NCI-H446 treated with DMSO at 0.1 percent for 48 hours (cell line): ENCODE results near the gene CDK14.
A peak's percentile ranks its signal among the peaks of the same experiment; 100 is the strongest.

Experiments used
- DNase-seq: peaks from one replicate; lab custom pipeline; 2025; lab: John Stamatoyannopoulos, UW

CDK14 gene

DNA sequence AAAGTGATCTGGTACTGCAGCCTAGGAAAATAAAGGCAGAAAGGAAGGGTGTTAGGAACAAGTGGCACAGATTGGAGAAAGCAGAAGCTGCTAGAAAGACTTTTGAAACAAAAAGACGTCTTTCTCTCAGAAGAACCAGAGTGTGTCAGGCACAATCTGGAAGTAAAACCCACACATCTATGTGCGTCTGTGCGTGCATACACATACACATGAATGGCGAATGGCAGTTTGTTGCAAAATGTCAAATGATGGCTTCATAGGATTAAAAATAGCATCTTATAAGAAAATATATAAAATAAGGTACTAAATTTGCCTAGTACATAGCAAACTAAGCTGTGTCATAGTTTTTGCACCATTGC, 246.3 kb downstream of the CDK14 start:
- DNase-seq = no peak

DNA sequence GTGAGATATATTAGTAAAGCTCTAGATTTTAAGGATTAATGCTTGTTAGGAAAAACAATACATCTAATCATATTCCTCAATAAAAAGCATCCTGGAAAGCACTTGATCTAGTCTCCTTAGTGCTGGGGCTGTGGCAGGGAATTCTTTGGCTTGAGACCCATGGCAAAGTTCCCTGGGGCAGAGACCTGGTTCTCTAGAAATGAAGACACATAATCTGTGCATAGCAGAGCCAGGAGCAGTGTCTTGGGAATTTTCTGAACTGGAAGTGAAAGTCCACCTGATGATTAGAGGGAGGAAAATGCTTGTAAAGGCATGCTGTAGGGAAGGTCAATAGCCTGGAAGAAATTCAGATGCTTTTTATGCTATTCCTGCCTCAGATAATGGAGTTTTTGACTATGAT, 247.4 kb downstream of the CDK14 start:
- no peak for DNase-seq

DNA sequence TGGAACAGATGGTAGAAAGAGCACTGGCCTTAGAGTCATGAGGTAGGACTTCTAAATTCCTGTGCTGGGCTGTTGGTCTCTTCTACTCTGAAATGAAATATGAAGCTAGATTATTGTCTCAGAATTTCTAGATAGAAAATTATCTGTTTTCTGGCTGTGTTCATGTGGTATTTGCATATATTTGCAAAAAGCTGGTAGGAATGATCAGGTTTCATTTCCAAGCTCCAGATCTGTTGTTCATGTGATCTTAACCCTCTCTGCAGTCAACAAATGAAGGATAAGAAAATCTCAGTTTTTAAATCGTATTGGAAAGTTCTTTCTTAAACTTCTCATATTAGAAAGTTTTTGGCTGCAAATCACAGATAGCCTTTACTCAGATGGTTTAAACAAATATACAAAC, 248.3 kb downstream of the CDK14 start:
- no peak for DNase-seq

DNA sequence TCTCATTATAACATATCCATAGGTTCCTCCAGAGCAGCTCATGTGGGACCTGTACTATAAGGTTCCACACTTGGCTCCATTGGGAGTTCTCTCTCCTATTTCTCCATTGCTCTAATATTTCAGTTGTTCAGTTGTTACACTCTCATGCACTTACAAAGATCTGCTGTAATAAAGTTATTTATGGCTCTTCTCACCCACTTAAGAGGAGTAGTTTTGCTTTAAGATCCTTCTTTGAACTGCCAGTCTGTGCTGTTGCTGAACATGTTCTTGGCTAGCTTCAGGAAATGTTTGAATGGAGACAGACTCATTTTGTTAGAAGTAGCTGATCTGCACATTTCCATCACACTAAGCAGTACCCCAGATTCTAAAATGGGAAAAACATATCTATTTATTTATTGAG, 250.1 kb downstream of the CDK14 start:
- DNase-seq = no peak

DNA sequence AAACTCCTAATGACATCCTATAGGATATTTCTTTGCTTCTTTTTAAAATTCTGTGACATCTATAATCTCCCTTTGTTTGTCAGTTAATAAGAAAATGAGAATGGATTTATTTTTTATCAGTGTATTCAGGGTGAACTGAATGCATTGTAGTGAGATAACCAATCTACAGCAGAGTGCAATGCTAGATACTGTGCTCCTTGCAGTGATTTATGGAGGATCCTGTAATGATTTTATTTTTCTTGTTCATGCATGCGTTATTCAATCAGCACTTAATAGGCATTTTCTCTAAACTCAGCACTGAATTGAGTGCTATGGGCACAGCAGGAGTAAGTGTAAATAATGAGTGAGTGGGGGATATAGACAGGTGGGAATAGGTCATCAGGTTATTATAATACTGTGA, 253.9 kb downstream of the CDK14 start:
- no peak for DNase-seq

DNA sequence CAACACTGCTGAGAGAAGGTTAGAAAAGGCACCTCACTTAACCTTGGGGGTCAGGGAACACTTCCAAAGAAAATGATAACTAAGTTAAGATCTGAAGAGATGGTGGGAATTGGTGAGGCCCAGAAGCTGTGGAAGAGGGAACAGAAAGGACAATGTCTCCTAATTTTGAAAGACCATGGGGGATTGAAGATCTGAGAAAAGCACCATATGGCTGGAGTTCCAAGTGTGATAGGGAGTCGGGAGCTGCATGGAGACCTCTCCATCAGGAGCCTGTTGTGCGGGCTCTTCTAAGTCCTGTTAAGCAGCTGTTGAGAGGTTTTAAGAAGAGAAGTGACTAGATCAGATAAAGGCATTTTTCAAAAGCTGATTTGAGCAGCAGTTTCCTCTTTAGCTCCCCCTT, 254.3 kb downstream of the CDK14 start:
- no peak for DNase-seq

DNA sequence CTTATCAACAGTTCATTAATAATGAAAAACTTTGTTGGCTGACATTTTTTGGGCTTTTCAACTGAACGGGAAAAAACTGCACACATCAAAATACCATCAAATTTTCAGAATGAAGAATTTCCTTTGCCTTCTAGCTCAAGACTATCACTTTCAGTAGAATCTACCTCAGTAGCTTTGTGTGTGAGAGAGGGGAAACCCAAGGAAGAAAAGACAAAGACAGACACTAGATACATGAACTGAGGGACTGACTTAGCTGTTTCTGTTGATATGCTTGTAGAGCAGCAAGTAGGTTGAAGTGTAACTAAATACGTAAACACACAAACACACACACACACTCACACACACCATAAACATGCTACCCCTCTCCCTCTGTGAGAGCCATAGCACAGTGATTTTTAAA, 257.1 kb downstream of the CDK14 start:
- no peak for DNase-seq

DNA sequence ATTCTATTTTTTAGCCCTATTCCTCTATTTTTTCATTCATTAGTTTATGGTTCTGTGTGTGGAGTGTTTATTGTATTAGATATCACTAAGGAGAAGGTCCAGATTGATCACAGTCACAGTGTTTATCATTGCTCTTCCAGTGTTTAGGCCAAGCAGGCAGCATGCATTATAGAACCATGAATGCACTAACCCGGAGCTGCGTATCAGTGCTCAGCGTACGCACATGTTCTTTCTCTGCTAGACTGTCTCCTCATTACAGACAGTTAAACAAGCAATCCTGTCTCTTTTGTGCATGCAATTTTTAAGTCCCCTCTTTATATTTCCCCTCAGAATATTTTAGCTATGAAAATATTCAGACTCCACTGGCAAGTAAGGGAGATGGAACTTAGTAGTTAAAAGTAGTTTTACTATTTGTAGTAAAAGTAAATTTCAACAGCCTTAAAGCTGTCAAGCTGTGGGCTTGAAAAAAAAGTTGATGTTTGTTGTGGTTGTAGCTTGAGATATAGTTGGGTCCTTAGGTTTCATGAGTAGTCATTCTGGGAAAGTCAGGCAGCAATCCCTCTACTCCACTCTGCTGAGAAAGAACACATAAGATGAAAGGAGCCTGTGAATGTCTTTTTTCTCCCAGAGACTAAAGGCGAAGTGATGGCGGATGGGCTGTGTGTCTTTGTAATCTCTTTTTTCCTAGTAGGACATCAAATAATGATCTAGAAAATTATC, 260.4 kb downstream of the CDK14 start:
- no peak for DNase-seq

DNA sequence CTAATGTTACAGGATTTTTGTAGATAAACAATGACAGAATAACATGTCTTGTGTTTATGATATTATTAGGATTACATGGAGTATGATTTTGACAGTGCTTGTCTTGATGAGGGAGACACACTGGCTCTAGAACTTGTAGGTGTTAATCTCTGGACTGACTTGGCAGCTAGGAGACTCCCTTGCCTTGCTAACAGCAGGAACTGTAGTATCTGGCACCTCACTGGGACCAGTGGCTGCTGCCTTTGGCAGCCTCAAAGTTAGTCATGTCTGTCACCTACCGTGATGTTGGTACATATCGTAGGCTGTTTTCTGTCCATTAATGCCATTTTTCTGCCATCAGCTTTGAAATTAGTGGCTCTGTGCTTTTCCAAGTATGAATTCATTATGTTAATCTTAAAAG, 261.5 kb downstream of the CDK14 start:
- peak; percentile 71 for DNase-seq

DNA sequence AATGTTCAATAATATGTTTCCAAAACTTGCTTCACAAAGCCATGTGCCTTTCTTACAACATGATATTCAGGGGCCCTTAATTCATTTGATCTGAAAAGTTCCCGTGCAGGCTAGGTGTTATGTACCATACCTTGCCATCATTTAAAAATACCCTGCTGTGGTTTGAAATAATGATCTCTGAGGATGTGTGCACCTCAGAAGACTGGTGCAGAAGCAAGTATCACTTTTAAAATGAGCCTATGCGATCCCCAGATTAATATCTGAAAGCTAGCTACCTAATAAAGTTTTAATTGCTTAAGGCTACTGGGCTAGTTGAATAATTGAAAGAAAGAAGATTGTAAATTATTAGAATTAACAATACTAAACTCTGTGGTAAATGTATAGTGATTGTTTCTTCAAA, 262.4 kb downstream of the CDK14 start:
- no peak for DNase-seq

DNA sequence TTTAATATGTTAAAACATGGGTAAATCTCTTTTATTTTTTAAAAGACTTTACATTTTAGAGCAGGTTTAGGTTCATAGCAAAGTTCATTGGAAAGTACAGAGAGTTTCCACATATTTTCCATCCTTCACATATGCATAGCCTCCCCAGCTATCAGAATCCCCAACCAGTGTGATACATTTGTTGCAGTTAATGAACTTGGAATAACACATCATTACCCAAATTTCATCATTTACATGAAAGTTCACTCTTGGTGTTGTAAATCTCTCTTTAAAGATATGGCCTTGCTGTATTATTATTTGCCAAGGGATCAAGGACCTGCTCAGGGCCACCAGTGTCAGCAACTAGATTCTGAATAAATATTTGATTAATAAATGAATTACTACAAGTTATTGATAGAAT, 263.4 kb downstream of the CDK14 start:
- no peak for DNase-seq

DNA sequence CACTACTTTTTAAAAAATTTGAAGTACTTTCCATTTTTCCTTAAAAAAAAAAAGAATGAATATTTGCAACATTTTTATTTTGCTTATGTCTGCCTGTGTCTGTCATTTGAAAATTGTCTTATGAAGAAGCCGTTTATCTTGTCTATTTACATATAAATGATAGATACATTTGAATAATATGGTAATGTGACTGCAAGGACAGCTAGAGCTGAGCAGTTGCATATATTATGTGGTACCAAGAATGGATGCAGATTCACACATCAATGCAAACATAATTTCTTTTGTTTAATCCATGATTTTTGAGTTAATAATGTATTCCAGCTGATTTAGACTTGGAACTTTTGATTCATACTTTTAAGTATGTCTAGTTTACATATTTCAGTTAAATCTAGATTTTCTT, 268.0 kb downstream of the CDK14 start:
- no peak for DNase-seq

DNA sequence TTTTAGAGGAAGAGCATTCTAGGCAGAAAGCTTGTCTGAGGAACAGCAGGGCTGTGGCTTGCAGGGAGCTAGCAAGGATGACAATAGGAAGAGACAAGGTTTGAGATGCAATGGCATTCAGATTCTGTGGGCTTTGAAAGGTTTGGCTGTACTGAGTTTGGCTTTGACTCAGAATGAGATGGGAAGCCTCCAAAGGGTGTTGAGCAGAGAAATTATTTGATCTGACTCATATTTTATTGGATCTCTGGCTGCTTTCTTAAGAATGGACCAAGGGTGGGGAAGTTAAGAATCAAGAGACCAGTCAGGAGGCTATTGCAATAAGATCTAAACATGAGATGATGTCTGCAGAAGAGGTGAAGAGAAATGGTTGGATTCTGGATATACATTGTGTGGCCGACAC, 273.2 kb downstream of the CDK14 start:
- DNase-seq = no peak

DNA sequence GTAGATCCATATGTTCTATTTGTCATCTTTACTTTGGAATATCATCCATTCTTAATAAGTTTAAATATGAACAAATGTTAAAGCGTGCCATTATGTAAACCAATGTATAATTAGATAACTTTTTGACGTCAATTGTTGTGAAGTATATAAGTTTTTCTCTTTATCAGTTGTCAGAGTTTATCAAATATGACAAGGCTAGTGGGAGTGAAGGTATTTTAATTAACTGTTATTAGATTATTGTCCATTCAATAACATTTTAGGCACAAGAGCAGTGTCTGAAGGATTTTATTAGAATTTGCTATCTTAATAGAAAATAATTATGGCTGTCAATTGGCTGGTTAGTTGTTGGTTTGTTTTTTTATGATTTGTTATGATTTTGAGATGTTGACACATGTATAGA, 280.6 kb downstream of the CDK14 start:
- DNase-seq = no peak

DNA sequence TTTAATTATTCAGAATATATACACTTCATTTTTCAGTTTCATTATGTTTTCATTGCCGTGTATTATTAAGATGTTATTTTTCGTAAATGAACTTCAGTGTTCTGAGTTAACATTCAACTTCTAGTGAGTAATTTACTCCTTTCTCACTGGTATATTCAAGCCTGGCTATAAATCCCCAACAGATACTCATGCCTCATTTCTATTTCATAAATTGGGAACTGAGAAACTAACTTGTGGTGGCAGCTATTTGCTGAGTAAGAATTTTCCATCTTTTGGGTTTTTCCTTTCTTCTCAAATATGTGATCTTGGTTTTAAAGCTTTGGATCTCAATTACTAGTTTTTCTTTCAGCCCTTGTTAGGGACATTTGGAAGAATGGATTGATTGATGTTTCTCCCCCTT, 281.1 kb downstream of the CDK14 start:
- DNase-seq = no peak

DNA sequence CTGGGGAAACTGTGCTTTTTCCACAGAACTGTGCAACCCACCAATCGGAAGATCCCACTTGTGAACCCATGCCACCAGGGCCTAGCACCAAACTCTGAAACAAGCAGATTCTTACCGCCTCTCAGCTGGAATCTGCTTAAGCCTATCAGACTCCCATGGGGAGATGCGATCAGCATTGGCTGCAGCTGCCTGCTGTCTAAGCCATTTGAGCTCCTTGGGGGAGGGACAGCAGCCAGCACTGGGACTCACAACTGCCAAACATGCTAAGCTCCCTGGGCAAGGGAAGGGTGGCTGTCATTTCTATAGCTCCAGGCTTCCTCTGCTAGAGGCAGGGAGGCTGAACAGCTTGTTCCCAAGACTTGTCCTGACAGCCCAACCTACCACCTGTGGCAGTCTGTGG, 283.8 kb downstream of the CDK14 start:
- DNase-seq = no peak

DNA sequence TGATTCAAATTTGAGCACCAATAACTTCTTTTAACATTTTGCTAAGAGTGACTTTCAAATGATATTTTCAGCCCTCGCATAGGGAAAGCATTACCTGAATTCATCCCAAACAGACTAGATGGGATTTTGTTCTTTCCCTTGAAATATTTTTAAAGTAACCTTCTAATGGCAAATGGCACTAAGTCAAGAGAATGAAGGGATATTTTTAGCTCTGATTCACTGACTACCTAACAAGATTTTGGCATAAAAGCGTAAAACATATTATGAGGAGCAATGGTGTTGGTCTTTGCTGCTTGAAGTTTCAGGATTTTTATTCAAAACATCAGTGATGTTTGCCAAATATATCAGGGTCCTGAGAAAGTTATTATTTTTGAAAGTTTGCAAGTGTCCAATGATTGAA, 290.3 kb downstream of the CDK14 start:
- peak; percentile 29 for DNase-seq

DNA sequence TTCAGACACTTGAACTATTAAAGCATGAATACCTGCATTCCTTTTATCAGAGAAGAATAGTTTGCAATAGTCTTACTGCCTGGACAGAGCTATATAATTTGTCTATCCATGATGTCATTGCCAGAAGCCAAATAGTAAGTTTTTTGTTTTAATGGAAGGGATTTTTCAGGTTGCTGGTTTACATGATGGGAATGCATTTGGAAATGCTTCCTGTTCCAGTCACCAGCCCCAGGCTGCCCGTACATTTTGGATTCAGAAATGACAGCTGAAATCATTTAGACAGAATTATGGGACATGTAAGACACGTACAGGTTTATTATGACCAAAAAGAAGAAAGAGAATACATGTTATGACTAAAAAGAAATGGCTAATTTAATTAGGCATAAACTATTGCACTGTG, 293.1 kb downstream of the CDK14 start:
- no peak for DNase-seq

DNA sequence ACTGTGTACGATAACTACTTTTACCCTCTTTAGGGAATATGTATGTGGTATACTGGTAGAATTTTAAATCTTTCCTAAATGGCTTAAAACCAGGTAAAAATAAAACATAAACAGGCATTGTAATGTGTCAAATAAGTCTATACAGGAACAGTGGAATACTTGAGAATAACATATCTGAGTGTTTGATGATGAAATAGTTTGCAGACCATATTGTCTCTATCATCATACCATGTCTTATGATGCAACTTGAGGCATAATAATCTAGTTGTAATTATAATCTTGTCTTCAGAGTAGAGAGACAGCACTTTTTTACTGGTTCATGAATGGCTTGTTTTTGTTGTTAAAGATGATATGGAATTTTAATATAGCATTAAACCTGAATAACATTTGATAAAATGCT, 293.5 kb downstream of the CDK14 start:
- DNase-seq = no peak

DNA sequence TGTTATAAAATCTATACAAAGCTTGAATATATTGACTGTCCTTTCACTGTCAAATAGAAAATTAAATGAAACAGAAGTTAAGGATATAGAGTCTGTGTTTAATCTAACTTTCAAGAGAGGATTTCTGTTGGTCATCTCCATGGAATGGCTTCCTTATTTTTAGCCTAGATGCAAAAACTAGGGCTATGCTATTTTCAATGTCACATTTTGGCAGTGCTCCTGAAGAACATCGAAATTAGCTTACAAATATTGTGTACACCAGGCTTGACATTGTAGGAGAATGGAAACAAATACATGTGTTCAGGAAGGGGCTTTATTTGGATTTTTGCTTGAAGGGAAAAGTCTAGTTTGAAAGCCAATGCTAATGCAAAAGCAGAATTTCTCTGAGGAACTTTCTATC, 295.4 kb downstream of the CDK14 start:
- no peak for DNase-seq

DNA sequence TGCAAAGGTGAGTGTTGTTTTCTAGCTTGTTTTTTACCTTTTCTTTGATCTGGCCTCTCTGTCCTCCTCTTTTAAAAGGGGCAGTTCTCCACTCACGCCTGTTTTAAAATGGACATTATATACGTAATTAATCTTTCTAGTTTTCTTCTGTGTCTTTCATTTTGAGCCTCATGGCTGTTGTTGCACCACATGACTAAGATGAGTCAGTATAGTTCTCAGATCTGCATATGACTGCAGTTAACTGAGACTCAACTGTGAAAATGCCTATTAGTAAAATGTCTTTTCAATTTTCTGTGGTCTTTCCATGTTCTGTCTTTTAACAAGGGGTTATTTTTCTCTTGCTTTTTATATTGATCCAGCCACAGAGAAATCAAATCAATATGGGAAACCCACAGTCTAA, 296.1 kb downstream of the CDK14 start:
- no peak for DNase-seq

DNA sequence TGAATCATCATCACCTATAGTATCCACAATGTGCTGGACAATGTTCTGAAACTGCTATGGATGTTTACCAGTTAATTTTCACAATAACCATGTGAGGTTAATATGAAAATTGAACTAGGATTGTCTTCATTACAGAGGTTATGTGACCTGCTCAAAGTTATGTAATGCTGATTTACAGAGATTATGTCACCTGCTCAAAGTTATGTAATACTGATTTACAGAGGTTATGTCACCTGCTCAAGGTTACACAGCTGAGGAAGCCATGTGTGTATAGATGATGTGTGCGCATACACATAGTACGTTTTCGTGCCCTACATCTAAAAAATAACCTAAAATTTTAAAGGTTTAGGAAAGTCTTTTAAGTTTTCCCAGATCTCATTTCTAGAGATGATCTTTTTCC, 298.0 kb downstream of the CDK14 start:
- DNase-seq = no peak

DNA sequence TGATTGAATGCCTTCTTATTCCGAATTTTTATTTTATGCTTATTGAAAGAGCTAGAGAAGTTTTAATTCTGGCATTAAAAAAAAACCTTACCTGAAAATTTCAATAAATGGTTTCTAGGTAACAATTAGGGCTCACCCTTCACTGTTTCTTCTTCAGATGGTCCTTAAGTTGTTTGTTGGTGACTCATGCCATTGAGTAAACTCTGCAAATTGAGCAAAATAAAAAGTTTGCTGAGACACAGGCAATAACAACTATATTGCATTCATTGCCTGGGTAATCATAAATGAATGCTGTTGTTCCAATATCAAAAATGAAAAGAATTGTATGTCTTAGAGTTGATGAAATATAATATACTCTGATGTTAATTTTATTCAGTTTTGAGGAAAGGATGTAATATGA, 300.3 kb downstream of the CDK14 start:
- no peak for DNase-seq

DNA sequence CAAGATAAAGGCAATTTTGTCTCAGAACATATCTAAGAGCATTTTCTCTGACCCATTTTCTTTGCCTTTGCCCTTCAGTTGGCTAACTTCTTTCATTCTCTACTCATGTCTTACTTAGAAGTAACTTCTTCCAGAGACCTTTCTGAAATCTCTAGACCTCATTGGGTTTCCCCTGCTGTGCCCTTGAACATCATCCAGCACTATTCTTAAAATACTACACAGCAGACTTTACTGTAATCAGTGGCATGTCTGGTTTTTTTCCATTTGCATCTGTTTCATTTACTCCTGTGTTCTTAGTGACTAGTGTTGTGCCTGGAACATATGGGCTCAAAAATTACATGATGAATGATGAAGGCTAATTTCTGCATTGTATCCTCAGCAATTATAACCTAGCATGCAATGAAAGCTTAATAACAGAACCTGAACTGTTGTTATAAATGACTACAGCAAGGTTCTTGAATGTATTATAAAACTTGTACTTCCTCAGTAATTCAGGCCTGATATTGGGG, 301.9 kb downstream of the CDK14 start:
- peak; percentile 35 for DNase-seq
